Naive B cell (primary cell): ENCODE data around the gene BNIP2. TPM values are rescaled to one million over a fixed set of nuclear protein-coding genes. Genes with fewer than 3 reads are reported as not detected.
A peak's percentile ranks its signal among the peaks of the same experiment; 100 is the strongest.
"Not testable (repeated sequence)": the region's sequence is repeated elsewhere in the genome, so short reads cannot be mapped to it uniquely, and the experiment has no call there.

Experiments
- ATAC-seq, 2 donors: fragments of 150-1000 bp; cut with Tn5 transposase; 2 replicates each; pipeline ENCODE4 v1.10.0; 2021; ENCODE audit warnings: low read depth in 2 of 2, mild to moderate bottlenecking in 2 of 2, moderate library complexity in 2 of 2
- DNase-seq: peaks from one replicate; pipeline ENCODE4 v3.0.0; 2022
- H3K27ac Mint-ChIP-seq, 6 donors: one replicate each; pipeline ENCODE4 v1.8.0; 2020 to 2022; ENCODE audit warnings: mild to moderate bottlenecking in 6 of 6, mixed read lengths in 6 of 6, moderate library complexity in 5 of 6, inconsistent platforms in 2 of 6
- H3K27me3 Mint-ChIP-seq, 3 donors: one replicate each; pipeline ENCODE4 v1.8.0; 2021 to 2022; ENCODE audit warnings: mixed read lengths in 3 of 3, mild to moderate bottlenecking in 1 of 3
- H3K36me3 Mint-ChIP-seq, 2 donors: one replicate each; pipeline ENCODE4 v1.8.0; 2020 to 2022; ENCODE audit warnings: mixed read lengths in 2 of 2, inconsistent platforms in 1 of 2, mild to moderate bottlenecking in 1 of 2
- H3K4me1 Mint-ChIP-seq, 3 donors: one replicate each; pipeline ENCODE4 v1.8.0; 2020 to 2022; ENCODE audit warnings: mixed read lengths in 3 of 3, inconsistent platforms in 1 of 3, mild to moderate bottlenecking in 1 of 3, moderate library complexity in 1 of 3
- H3K4me3 Mint-ChIP-seq, 8 donors: one replicate each; pipeline ENCODE4 v1.8.0; 2020 to 2022; ENCODE audit warnings: mild to moderate bottlenecking in 8 of 8, mixed read lengths in 8 of 8, moderate library complexity in 8 of 8, inconsistent platforms in 2 of 8
- H3K9me3 Mint-ChIP-seq, 7 donors: one replicate each; pipeline ENCODE4 v1.8.0; 2020 to 2022; ENCODE audit warnings: mixed read lengths in 7 of 7, mild to moderate bottlenecking in 5 of 7, inconsistent platforms in 2 of 7, moderate library complexity in 1 of 7
- polyA plus RNA-seq, 6 donors: library from polyadenylated mRNA; unstranded; fragments of 300-500 nt; fragmentation: Illumina TruSeq; gene quantifications; one replicate each; pipeline ENCODE4 v1.2.3, GENCODE V29; 2021; ENCODE audit warnings: low read depth in 6 of 6

Gene BNIP2
- polyA plus RNA-seq, 6 donors from 2014 or later, result 126 to 230 (median 137) TPM

DNA sequence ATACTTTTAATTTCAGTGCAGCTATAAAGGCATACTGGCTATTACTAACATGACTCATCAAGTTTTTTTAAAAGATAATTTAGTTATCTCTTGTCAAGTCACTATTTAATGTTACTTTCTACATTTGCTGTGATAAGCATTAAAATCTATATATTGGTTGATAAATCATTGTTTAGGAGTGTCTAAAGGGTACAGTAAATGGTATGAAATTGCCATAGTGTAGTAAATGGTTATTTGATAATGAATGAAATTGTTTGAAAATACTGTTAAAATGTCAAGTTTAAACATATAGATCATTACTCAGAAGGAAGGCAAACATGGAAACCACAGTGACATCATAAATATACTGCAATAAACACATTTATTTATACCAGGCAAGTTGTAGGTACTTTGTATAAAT is 13.2 kb upstream of the BNIP2 start:
- H3K27me3 Mint-ChIP-seq, result peaks cover 0 to 6% (median 5%) of the 10 kb centered on the region in 3 donors
- peaks cover 0 to 1% (median 0%) of the 10 kb centered on the region in 7 donors for H3K9me3 Mint-ChIP-seq
- H3K4me1 Mint-ChIP-seq, result no peaks in the 10 kb centered on the region
- DNase-seq, result no peak
- no peak overlapping the region for H3K4me3 Mint-ChIP-seq
- no peak for ATAC-seq
- no peaks in the 10 kb centered on the region for H3K36me3 Mint-ChIP-seq
- no peak overlapping the region for H3K27ac Mint-ChIP-seq

- ATAC-seq, result no peak
- Mint-ChIP-seq H3K9me3 (no peaks in the 10 kb centered on the region), H3K27me3 (peaks cover 0 to 5% (median 1%) of the 10 kb centered on the region in 3 donors), H3K4me1 (no peaks in the 10 kb centered on the region), H3K4me3 (no peak overlapping the region), H3K27ac (no peak overlapping the region), H3K36me3 (no peaks in the 10 kb centered on the region)
- DNase-seq, result no peak
These were observed 12.8 kb upstream of the BNIP2 start for GRCh38 chr15:59701880-59702279.

DNA sequence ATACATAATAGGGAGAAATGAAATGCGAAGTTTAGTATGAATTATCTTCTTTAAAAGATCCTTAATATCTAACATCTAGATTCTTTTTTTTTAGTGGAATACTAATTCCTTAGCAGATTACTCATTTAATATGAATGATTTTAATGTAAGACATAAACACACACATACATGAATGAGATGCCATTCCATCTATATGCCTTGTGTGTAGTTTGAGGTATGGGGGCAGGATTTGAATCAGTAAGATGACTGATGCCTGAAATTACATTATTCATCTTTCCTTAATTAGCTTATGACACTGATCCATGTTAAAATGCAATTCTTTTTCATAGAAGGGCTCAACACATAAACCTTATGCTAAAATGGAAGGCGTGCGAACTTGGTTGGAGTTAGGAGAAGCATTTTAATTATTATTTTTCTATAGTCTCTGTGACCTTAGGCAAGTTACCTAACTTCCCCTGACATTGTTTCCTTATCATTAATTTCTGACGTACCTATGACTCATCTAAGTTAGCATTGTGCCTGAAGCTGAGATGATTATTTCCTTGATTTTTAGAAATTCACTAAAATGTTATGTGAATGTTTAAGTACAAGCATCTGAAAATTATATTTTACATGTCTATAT is 10.8 kb upstream of the BNIP2 start:
- DNase-seq, result no peak
- H3K9me3 Mint-ChIP-seq, result no peaks in the 10 kb centered on the region
- H3K36me3 Mint-ChIP-seq, result peaks cover 0 to 4% of the 10 kb centered on the region in 2 donors
- H3K4me1 Mint-ChIP-seq, result no peaks in the 10 kb centered on the region
- no peak overlapping the region for H3K4me3 Mint-ChIP-seq
- no peaks in the 10 kb centered on the region for H3K27me3 Mint-ChIP-seq
- no peak overlapping the region for H3K27ac Mint-ChIP-seq
- no peak for ATAC-seq

- not testable (repeated sequence) for H3K4me3 Mint-ChIP-seq, ATAC-seq, H3K36me3 Mint-ChIP-seq, DNase-seq, H3K4me1 Mint-ChIP-seq, H3K9me3 Mint-ChIP-seq, H3K27me3 Mint-ChIP-seq, H3K27ac Mint-ChIP-seq
These were observed 8.9 kb upstream of the BNIP2 start for GRCh38 chr15:59698065-59698464.

DNA sequence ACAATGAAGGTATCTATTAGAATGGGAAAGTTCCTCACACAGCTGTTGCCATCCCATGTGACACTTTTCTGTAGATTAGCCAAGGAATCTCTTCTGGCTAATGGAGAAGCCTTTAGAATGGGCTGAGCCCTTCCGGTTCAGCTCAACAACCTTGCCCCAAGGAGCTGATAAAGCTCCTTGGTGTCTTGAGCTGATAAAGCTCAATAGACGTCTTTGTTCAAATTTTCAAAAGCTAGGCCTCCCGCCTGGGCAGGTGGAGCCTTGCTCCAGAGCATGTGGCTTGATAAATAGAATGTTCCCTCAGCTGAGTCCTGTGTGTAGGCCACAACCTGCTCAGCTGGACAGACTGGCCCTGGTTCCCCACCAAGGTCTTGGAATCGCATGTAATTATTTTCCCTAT is 7.2 kb upstream of the BNIP2 start:
- peaks cover 0 to under 1% (median 0%) of the 10 kb centered on the region in 3 donors for H3K4me1 Mint-ChIP-seq
- DNase-seq, result no peak
- H3K9me3 Mint-ChIP-seq, result no peaks in the 10 kb centered on the region
- H3K27me3 Mint-ChIP-seq, result no peaks in the 10 kb centered on the region
- no peak overlapping the region for H3K4me3 Mint-ChIP-seq
- ATAC-seq, result no peak
- H3K27ac Mint-ChIP-seq, result peak overlapping the region in 1 of 6 donors; percentile 32
- H3K36me3 Mint-ChIP-seq, result peaks cover 0 to 4% of the 10 kb centered on the region in 2 donors

GRCh38 chr15:59694779-59695178 is 5.7 kb upstream of the BNIP2 start:
- H3K9me3 Mint-ChIP-seq, result no peaks in the 10 kb centered on the region
- no peak overlapping the region for H3K4me3 Mint-ChIP-seq
- peaks cover 3 to 14% (median 12%) of the 10 kb centered on the region in 3 donors for H3K4me1 Mint-ChIP-seq
- peak overlapping the region in 1 of 6 donors; percentile 19 for H3K27ac Mint-ChIP-seq
- H3K27me3 Mint-ChIP-seq, result no peaks in the 10 kb centered on the region
- peaks cover 0 to 4% of the 10 kb centered on the region in 2 donors for H3K36me3 Mint-ChIP-seq
- DNase-seq (no peak), ATAC-seq (no peak)

DNA sequence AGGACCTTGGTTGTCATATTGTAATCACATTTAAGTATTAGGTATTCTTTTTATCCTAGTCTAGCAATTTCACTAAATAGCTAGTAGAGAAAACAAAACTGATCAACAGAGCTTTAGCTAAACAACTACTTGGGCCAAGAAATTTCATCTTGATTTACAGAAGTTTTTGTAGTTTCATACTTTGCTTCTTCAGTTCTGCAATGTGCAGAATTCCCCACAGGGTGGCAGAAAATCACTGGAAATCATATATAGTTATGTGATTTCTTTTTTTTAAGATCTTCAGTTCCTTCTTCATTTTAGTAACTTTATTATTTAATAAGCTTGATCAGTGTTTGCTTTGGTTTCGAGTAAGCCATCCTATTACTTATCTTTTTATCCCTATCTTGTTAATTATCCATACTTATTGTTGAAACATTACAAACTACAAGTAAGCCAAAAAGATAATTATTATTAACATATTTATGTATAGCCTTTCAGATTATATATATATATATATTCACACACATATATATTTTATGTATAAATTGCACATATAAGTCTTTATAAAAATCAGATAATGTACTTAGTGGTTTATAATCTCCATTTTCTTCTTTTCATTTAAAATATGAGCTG is 2.2 kb upstream of the BNIP2 start:
- Mint-ChIP-seq H3K9me3 (no peaks in the 10 kb centered on the region), H3K4me1 (peaks cover 18 to 33% (median 31%) of the 10 kb centered on the region in 3 donors), H3K36me3 (peaks cover 4 to 11% of the 10 kb centered on the region in 2 donors), H3K27ac (peak overlapping the region in 5 of 6 donors; percentile 39 to 99 (median 88)), H3K4me3 (peak overlapping the region; percentile 26 to 89 (median 72)), H3K27me3 (no peaks in the 10 kb centered on the region)
- DNase-seq (peak; percentile 61), ATAC-seq (no peak)

- Mint-ChIP-seq H3K36me3 (peaks cover 0 to 11% of the 10 kb centered on the region in 2 donors), H3K9me3 (no peaks in the 10 kb centered on the region), H3K4me3 (peak overlapping the region; percentile 85 to 99 (median 98)), H3K27ac (peak overlapping the region; percentile 97 to 99 (median 98)), H3K27me3 (no peaks in the 10 kb centered on the region), H3K4me1 (peaks cover 28 to 44% (median 40%) of the 10 kb centered on the region in 3 donors)
- DNase-seq, result peak; percentile 35
- ATAC-seq, result no peak
These were observed 611 bp upstream of the BNIP2 start for GRCh38 chr15:59689626-59690236.

DNA sequence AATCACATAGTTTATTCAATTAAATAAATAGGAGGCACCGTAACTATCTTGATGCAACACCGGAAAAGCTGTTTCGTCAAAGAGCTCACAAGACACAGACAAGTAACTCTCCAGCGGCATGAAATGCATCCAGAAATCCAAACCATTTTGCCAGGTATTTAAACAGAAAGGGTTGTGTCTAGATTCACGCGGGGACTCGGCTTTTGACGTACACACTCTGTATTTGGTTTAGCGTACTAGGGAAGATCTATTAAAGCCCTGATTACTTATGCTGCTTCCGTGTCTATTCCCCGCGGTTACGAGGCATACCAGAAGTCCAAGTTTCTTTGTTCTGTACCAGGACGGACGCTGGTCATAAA is 718 bp downstream of the BNIP2 start:
- Mint-ChIP-seq H3K4me3 (peak overlapping the region; percentile 85 to 99 (median 98)), H3K4me1 (peaks cover 28 to 56% (median 42%) of the 10 kb centered on the region in 3 donors), H3K27me3 (no peaks in the 10 kb centered on the region), H3K9me3 (no peaks in the 10 kb centered on the region), H3K36me3 (peaks cover 0 to 11% of the 10 kb centered on the region in 2 donors), H3K27ac (peak overlapping the region; percentile 97 to 99 (median 98))
- ATAC-seq (no peak), DNase-seq (peak; percentile 25)

- Mint-ChIP-seq H3K27me3 (no peaks in the 10 kb centered on the region), H3K36me3 (peaks cover 5 to 11% of the 10 kb centered on the region in 2 donors), H3K4me1 (peaks cover 28 to 59% (median 47%) of the 10 kb centered on the region in 3 donors), H3K9me3 (no peaks in the 10 kb centered on the region), H3K4me3 (peak overlapping the region; percentile 85 to 99 (median 98)), H3K27ac (peak overlapping the region; percentile 97 to 99 (median 98))
- DNase-seq (peak; percentile 67), ATAC-seq (peak; percentile 44 to 53)
These were observed 1.3 kb downstream of the BNIP2 start for GRCh38 chr15:59687836-59688235.

DNA sequence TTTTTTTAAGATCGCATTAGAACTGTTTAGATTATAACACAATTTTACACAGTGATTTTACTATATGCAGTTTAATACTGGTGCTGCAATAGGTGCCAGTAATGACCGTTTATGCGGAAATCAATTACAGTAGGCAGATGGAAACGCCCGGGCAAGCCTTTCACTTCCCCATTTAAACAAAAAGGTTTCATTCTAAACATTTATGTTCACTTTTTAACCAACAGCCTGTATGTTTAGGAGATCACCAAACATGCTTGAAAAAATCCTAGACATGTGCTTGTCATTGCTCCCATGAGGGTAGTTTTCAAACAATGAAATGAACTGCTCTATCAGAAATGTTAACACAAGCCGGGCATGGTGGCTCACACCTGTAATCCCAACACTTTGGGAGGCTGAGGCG is 2.7 kb downstream of the BNIP2 start:
- no peaks in the 10 kb centered on the region for H3K27me3 Mint-ChIP-seq
- H3K9me3 Mint-ChIP-seq, result no peaks in the 10 kb centered on the region
- DNase-seq (peak; percentile 71), ATAC-seq (peak; percentile 28 to 35)
- H3K4me3 Mint-ChIP-seq, result peak overlapping the region; percentile 83 to 99 (median 92)
- H3K4me1 Mint-ChIP-seq, result peaks cover 28 to 59% (median 47%) of the 10 kb centered on the region in 3 donors
- peak overlapping the region; percentile 96 to 99 (median 98) for H3K27ac Mint-ChIP-seq
- peaks cover 5 to 11% of the 10 kb centered on the region in 2 donors for H3K36me3 Mint-ChIP-seq

- H3K27ac Mint-ChIP-seq, result peak overlapping the region; percentile 34 to 98 (median 80)
- H3K36me3 Mint-ChIP-seq, result peaks cover 5 to 11% of the 10 kb centered on the region in 2 donors
- DNase-seq (no peak), ATAC-seq (no peak)
- peaks cover 28 to 53% (median 43%) of the 10 kb centered on the region in 3 donors for H3K4me1 Mint-ChIP-seq
- no peaks in the 10 kb centered on the region for H3K9me3 Mint-ChIP-seq
- peak overlapping the region; percentile 83 to 99 (median 92) for H3K4me3 Mint-ChIP-seq
- H3K27me3 Mint-ChIP-seq, result no peaks in the 10 kb centered on the region
These were observed 3.3 kb downstream of the BNIP2 start for GRCh38 chr15:59685737-59686297.

- DNase-seq (no peak), ATAC-seq (no peak)
- H3K27ac Mint-ChIP-seq, result no peak overlapping the region
- H3K27me3 Mint-ChIP-seq, result no peaks in the 10 kb centered on the region
- no peak overlapping the region for H3K4me3 Mint-ChIP-seq
- peaks cover 9 to 28% (median 14%) of the 10 kb centered on the region in 3 donors for H3K4me1 Mint-ChIP-seq
- H3K9me3 Mint-ChIP-seq, result no peaks in the 10 kb centered on the region
- peaks cover 0 to 5% of the 10 kb centered on the region in 2 donors for H3K36me3 Mint-ChIP-seq
These were observed 8.2 kb downstream of the BNIP2 start for GRCh38 chr15:59680870-59681269.
